Putamen (tissue), 1 donor: Measurements from ENCODE around the gene EDEM1.
"Not testable (repeated sequence)": the region's sequence is repeated elsewhere in the genome, so short reads cannot be mapped to it uniquely, and the experiment has no call there.

Experiments
- DNase-seq: peaks from one replicate; pipeline ENCODE4 v3.0.0-alpha.2; 2016; ENCODE audit warnings: low spot score

Gene EDEM1

GRCh38 chr3:5232570-5232969 is 45.1 kb downstream of the EDEM1 start:
- no peak for DNase-seq

- no peak for DNase-seq
Measured at GRCh38 chr3:5233026-5233425, 45.5 kb downstream of the EDEM1 start.

- DNase-seq: no peak
Measured at GRCh38 chr3:5235655-5236054, 48.1 kb downstream of the EDEM1 start.

- no peak for DNase-seq
Measured at GRCh38 chr3:5238545-5238944, 51.0 kb downstream of the EDEM1 start.

- DNase-seq: no peak
Measured at GRCh38 chr3:5239602-5240001, 52.1 kb downstream of the EDEM1 start.

- no peak for DNase-seq
Measured at GRCh38 chr3:5240740-5241139, 53.2 kb downstream of the EDEM1 start.

- not testable (repeated sequence) for DNase-seq
Measured at GRCh38 chr3:5242785-5243184, 55.3 kb downstream of the EDEM1 start.

- DNase-seq: no peak
Measured at GRCh38 chr3:5245927-5246326, 58.4 kb downstream of the EDEM1 start.

- DNase-seq: no peak
Measured at GRCh38 chr3:5248822-5249221, 61.3 kb downstream of the EDEM1 start.

- DNase-seq: no peak
Measured at GRCh38 chr3:5250467-5251195, 63.1 kb downstream of the EDEM1 start.

GRCh38 chr3:5251196-5251583 is 63.7 kb downstream of the EDEM1 start:
- no peak for DNase-seq

GRCh38 chr3:5252131-5252530 is 64.6 kb downstream of the EDEM1 start:
- no peak for DNase-seq

- DNase-seq: no peak
Measured at GRCh38 chr3:5254281-5255048, 67.0 kb downstream of the EDEM1 start.

- no peak for DNase-seq
Measured at GRCh38 chr3:5255404-5256344, 68.2 kb downstream of the EDEM1 start.

- DNase-seq: peak; percentile 38
Measured at GRCh38 chr3:5258526-5258925, 71.0 kb downstream of the EDEM1 start.

GRCh38 chr3:5260992-5261501 is 73.5 kb downstream of the EDEM1 start:
- no peak for DNase-seq

GRCh38 chr3:5262507-5262906 is 75.0 kb downstream of the EDEM1 start:
- DNase-seq: no peak

- DNase-seq: no peak
Measured at GRCh38 chr3:5264093-5264600, 76.6 kb downstream of the EDEM1 start.

- DNase-seq: no peak
Measured at GRCh38 chr3:5264896-5265770, 77.6 kb downstream of the EDEM1 start.

GRCh38 chr3:5267252-5267651 is 79.7 kb downstream of the EDEM1 start:
- DNase-seq: no peak

- DNase-seq: no peak
Measured at GRCh38 chr3:5267889-5268288, 80.4 kb downstream of the EDEM1 start.
